GM21381 (cell line): Measurements from ENCODE around the gene PCSK2.

ENCODE experiments used
- ATAC-seq: cut with Tn5 transposase; IDR thresholded peaks from one replicate; pipeline ENCODE4 v1.9.1; 2021; ENCODE audit warnings: mild to moderate bottlenecking, moderate library complexity; ENCODE audit not compliant: unreplicated experiment

The PCSK2 gene

DNA sequence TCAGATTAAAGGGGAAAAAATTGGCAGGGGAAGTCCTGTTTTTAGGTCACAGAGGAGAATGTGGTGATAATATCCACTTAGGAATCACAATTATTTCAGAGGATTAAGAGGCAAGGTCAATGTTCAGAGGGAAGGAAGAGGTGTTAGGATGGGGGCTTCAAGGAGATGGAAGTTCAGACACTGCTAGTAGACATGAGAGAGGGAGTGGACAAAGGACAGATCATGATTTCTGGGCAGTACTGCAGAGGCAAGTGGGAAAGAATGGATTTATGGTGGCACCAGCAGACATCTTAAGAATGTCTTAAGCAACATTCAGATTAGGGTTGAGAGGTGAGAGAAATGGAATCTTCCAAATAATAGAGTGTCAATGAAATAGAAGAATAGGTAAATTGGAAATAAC lies 9.9 kb downstream of the PCSK2 start:
- no peak for ATAC-seq

DNA sequence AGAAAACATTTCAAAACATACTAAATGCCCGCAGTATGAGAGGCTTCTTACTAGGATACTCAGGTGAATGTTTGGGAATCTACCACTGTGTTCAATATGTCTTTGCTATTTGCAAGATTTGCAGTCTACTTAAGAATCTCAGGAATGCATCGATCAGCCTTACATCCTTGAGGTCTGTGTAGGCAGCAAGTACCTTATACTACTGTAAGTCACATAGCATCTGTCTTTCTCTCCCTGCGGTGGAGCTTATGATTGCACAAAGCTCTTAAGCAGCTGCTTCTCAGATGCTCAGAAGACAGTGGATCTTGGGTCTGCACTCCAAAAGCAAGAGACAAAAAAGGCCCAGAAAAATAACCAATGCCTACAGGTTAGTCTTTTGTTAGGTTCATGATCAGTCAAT lies 21.4 kb downstream of the PCSK2 start:
- ATAC-seq = no peak

DNA sequence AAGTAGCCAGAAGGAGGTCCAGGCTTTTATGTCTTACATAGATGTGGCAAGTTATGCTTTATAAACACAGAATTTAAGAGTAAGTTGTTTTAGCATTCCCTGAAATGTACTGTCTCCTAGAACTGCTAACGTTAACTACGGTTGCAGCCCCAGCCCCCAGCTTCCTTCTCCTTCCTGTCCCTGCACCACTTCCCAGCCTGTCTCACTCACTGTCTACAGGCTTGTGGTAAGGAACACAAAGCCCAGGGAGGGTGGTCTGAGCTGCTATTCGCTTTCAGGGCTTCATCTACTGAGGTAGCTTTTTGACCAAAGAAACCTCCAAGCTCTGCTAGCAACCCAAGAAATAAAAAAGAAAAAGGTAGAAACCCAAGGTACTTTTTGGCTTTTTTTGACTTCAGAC lies 35.9 kb downstream of the PCSK2 start:
- no peak for ATAC-seq

DNA sequence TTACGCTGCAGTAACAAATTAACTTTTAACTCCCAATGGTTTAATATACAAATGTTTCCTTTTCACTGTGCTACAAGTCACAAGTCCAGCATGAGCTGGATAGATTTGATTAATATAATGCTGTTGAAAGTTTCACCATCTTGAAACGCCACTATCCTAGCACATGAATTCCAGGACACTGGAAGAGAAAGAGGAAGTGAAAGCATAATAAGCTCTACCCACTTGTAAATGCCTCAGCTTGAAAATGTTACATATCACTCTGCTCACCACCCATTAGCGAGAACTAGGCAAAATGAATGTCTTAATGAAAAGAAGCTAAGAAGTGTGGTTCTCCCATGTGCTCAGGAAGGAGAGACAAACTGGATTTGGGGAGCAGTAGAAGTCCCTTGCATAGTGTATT lies 46.9 kb downstream of the PCSK2 start:
- ATAC-seq = no peak

DNA sequence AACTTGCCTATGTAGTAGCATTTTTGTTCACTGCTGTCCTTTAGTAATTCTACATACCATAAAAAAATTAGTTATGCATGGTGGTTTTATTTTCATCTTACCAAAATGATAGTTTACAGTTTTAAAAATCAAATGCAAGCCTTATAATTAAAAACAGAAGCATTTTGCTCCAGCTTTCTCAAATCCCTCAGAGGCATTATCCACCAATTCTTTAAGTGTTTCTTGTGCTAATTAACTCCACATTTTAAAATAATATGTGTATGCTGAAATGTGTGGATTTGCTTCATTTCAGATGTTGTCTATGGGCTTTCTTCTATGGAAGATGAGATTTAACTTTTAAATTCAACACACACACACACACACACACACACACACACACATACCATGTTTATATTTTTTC lies 49.3 kb downstream of the PCSK2 start:
- no peak for ATAC-seq

DNA sequence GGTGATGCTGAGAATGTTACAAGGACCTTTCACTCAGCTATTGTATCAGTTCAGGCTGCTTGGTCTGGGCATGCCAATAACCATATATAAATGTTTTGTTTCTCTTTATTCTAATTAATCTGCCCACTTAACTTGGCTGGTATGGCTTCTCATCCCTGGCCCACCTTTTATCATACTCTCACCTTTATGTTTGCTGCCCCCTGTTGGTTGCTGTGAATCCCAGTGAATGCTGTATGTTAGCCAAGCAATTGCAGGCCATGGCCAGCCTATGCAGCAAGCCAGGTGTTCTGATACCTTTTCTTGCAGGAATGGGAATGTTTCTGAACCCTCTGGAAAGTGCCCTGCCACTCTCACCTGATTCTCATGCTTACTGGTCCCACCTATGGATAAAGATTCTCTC lies 54.6 kb downstream of the PCSK2 start:
- no peak for ATAC-seq

DNA sequence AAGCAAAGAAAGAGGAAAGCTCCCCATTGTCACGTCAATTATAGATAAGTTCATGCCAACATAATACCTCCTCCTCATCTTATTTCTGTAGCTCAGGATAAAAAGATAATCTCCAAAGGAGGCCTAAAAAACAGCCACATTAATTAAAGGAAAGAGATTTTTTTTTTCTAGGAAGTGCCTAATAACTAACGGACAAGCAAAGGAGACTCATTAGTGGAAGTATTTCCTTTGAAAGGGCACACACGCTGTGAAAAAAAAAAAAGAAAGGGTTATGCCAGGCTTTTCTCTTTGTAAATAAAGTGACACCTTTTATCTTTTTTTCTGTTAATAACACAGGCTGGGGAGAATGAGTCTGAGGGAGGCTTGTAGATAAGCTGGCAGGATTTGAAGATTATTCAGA lies 55.7 kb downstream of the PCSK2 start:
- ATAC-seq = no peak

DNA sequence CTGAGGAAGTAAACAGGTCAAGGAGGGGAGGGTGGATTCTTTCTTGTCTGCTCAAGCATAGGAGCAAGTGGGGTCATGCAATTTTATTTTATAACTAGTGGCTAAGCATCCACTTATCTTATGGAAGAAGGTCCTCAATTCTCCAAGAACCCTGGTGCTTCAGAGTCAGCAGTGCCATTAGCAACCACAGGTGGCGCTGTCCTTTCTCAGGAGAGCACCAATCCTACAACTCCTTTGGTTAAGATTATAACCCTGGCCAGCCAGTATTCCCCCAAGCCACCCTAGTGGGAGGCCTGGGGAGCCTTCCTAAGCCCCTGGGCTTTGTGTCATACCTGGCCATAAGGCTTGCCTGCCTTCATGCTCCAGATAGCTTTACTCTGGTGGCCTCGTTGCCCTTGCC lies 60.7 kb downstream of the PCSK2 start:
- no peak for ATAC-seq

DNA sequence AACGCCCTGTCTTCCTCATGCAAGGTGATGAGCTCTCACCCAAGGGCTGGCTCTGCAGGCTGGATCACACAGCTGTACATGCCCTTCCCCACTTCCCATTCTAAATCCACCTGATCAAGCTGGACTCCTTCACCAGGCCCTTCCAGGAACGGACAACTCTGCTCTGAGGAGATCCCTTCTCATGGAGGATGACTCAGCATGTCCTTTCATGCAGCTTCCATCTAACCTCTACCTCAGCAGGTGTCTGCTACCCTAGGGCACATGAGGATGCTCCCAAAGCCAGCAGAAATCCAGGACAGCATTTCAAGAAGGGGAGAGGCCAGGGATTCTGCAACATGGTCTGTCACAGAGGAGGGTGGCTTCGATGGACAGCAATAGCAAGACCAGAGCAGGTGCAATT lies 61.2 kb downstream of the PCSK2 start:
- ATAC-seq = no peak

DNA sequence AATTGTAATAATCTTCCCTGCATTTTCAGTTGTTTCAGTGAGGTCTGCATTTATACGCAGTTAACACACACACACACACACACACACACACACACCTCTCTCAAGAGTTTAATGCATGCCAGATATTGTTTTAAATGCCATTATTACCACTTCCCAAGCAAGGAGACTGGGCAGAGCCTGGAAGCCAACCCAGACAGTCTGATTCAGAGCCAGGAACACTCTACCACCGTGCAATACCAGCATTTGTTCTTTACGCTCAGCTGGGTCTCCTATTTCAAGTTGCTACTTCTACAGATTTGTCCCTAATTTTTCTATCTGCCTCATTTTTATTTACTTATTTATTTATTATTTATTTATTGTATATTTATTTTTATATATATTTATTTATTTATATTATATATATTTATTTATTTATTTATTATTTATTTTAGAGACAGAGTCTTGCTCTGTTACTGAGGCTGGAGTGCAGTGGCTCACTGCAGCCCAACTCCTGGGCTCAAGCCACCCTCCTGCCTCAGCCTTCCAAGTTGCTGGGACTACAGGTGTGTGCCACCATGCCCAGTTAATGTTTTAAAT lies 68.4 kb downstream of the PCSK2 start:
- ATAC-seq = no peak

DNA sequence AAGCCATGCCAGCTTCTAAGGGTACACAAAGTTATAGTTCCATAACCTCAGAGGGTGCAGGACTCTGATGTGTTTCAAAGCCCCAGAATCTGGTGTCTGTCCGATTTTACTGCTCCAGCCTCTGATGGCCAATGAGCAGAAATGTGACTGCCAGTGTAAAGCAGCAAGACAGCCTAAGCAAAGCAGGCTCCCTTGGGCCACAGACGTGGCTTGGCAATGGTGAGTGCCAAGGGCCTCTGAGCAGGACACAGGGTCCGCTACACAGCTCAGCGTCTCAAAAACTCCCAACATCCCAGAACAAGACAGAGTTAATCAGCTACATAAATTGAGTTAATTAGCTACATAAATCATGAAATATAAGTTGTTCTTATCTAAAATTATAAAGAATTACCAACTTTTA lies 69.2 kb downstream of the PCSK2 start:
- no peak for ATAC-seq

DNA sequence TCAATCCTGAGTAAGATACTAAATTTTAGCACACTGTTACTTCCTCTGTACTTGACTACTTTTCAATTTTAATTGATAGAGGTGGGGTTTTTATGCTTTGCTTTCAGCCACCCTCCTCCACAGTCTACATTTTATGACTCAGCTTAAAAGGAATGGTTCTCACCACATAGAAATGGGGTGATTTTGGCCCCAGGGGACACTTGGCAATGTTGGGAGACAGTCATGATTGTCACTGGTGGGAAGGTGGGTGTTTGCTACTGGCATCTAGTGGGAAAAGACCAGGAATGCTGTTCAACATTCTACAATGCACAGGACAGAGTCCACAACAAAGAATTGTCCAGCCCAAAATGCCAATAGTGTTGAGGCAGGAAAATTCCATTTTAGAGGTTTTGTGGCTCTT lies 71.3 kb downstream of the PCSK2 start:
- no peak for ATAC-seq

DNA sequence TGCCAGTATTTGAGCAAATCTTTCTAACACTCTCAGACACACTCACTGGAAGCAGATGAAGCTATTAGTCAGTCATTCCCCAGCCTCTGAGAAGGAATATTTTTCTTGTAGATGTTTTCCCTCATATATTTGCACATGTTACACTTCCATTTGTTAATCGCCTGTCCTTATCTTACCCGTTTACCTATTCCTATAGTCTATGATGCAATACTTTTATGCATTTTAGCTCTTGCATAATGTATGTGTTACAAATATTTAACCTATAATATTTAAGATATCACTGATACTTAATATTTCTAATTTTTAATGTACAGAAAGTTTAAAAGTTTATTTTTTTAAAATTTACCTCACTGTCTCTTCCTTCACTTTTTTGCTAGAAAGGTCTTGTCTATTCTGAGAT lies 71.9 kb downstream of the PCSK2 start:
- no peak for ATAC-seq

DNA sequence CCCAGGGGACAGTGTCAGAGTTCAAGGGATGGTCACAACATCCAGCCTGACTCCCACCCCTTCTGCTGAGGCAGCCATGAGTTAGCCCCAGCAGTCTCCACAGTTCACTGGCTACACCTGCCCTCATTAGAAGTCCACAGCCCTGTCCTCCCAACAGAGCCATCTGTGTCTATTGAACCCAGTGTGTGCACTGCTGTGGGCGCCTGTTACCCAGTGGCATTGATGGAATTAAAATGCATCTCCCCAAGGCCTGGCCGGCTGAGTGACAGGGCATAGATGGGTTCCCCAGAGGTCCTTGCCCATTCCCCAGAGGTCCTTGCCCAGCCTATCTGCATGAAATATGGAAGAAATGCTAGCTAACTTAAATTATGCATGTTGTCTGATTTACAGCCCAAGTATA lies 73.3 kb downstream of the PCSK2 start:
- no peak for ATAC-seq

DNA sequence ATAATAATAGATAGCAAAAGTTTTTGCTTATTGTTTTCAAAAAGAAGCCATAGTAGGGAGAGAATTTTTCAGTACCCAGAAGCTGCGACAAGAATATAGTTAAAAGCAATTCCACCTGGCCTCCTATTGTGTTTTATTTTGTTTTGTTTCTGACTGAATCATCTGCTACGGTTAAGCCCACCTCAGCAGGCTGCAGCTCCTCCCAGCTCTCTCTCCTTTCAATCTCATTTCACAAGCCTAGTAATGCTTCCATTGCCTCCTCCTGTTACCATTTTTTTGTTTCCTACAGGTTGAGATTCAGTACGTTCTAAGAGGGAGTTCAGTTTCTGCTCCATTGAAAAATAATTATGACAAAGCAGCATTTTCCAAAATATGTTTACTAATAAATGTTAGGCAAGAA lies 77.9 kb downstream of the PCSK2 start:
- no peak for ATAC-seq

DNA sequence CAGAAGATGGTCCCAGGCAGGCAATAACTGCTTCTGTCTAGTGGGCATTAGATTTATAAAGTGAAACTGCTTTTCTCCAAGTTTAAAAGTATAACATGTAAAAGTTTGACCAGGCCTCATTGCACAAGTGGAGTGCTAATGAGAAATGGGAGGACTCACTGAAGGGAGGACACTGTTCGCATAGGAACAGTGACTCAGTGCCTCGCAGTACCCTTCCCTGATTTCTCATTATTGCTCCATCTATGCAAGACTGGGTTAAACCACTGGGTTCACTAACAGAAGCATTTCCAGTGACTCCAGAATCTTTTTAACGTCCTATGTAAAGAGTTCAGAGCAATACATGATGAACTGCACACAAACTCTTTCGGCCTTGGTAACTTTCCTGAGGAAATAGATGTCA lies 79.6 kb downstream of the PCSK2 start:
- ATAC-seq = no peak

DNA sequence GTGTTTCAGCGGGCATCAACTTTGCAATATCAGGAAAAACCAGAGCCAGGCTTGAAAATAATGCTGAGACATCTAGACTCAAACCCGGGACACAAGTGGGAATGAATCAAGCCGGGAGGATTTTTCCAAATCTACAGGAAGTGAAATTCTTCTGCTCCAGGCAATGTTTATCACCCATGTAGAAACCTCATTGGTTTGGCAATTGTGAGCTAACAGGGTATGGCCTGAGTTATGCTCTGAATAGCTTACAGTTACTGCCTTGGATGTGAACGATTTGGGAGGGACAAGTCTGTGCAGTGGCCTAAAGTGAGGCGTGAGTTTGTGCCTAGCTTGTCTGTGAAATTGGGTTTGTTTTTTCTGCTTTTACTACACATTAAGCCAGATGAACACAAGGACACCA lies 87.4 kb downstream of the PCSK2 start:
- no peak for ATAC-seq

DNA sequence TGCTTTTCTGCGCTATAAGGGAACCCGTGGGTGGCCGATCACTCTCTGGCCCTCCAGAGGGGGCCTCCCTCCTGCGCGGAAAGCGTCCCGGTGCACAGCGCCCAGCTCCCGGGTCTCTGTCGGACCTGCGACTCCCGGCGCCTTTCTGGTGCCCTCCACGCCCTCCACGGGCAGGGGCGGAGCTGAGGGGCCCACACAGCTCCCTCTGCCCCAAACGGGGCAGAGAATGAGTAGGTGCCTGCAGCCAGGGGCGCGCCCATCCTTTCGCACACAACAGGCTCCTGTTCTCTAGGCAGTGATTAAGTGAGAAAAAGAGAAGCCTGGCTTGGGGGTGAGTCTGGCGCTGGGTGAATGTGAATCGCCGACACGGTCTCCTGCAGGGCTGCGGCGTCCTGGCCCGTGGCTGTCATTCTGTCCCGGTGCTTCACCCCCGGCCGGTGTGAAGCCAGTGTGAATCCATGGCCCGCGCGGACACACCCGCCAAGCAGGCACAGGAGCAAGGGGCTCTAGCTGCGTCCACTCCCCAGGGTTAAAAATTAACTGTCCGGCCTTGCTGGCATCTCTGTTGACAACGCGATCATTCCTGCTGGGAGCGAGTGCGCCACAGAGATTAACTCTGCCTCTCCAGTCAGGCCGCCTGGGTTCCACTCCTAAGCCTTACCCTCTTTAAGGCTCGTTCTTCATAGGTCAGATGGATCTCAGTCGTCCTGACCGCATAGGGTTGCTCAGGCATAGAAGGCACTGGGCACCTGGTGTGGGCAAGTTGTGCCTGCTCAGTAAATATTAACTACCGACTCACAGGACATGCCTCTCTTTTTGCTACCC lies 88.8 kb downstream of the PCSK2 start:
- no peak for ATAC-seq

DNA sequence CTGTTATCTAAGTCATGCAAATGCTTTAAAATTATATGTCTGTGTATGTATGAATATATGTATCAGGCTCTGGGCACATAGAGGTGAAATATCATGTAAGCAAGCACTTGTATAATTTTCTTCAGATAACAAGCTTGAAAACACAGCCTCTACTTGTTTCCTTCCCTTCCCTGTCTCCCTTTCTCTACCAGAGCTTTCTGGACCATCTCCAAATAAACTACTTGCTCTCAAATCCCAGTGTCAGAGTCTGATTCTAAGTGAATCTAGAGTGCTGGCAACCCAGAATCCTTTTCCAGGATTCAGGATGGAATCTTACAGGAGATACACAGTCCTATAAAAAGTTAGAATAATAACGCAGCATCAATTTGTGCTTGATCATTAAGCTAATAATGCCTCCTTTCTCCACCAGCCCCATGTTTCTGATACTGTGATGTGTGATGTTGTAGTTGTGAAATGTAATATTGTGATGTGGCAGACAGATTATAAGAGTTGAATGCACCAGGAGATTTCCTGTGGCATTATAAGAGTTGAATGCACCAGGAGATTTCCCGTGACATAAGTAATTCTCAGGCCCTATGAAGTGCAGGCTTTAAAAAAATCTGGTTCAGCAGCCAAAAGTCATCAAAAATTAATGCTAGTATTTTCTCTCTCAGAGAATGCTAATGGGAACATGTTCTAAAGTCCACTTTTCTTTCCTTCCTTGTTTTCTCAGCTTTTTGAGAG lies 89.6 kb downstream of the PCSK2 start:
- ATAC-seq = no peak

DNA sequence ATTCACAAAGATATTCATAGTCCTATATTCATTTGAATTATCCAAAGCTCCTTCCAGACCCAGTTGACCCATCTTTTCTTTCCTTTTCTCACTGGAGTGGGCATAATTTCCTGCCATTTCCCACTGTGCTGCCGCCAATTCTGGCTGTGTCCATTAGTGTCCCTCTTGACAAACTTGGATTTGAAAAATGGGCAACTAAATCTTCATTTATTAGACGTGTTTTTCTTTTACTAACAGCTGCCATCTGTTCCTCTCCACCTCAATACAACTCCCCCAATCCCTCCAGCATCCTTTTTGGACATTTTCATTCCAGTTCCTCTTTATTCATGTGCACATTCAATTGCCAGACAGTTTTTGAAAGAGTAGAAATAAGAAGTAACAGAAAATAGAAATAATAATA lies 90.5 kb downstream of the PCSK2 start:
- ATAC-seq = no peak

DNA sequence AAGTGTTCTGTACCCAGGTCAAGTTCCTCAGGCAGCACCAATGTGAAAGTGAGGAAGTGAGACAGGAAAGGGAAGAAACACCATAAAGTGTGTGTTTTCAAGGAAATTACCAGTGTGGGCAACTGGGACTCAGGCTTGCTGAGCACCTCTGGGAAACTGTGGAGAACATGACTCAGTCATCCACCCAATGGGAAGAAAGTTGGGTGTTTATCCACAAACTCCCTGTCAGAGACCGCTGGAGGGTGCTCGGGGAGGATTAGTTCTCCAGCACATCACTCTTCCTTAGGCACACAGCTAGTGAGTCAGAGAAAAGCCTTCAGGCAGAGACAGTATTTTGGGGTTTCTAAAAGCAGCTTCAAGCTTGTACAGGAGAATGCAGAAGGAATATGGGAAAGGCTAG lies 93.6 kb downstream of the PCSK2 start:
- no peak for ATAC-seq

DNA sequence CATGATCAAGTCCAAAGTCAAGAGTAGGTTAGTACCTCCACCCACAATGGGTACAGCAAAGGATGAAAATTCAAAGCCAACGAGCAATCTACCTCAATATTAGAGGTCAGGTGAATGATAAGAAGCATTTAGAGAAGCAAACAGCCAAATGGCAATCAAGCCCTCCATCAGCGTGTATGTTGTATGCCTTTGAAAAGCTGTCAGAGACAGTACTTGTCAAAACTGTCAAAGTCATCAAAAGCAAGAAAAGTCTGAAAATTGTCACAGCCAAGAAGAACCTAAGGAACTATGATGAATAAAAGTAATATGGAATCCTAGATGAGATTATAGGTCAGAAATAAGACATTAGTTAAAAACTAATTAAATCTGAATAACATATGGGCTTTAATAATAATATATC lies 99.3 kb downstream of the PCSK2 start:
- ATAC-seq = no peak
